Nephron (organoid): ENCODE results near the gene ACAA1.

Experiments
- H3K27ac Mint-ChIP-seq, 3 experiments: 2 replicates each; pipeline ENCODE4 v1.8.0; 2020; ENCODE audit warnings: mixed read lengths in 3 of 3, mild to moderate bottlenecking in 2 of 3, moderate library complexity in 1 of 3
- H3K27me3 Mint-ChIP-seq: 2 replicates; pipeline ENCODE4 v1.8.0; 2021; ENCODE audit warnings: low read depth, mild to moderate bottlenecking, moderate library complexity, mixed read lengths
- H3K36me3 Mint-ChIP-seq: 2 replicates; pipeline ENCODE4 v1.8.0; 2020; ENCODE audit warnings: low read depth, mixed read lengths
- H3K4me1 Mint-ChIP-seq: 2 replicates; pipeline ENCODE4 v1.8.0; 2020; ENCODE audit warnings: mixed read lengths
- H3K4me3 Mint-ChIP-seq, 3 experiments: 2 replicates each; pipeline ENCODE4 v1.8.0; 2020; ENCODE audit warnings: mild to moderate bottlenecking in 3 of 3, mixed read lengths in 3 of 3, moderate library complexity in 2 of 3
- H3K9me3 Mint-ChIP-seq: 2 replicates; pipeline ENCODE4 v1.8.0; 2020; ENCODE audit warnings: mixed read lengths
- CTCF ChIP-seq, 3 experiments: fragments of 200-600 bp; sonication (generic); IDR thresholded peaks; one replicate each; pipeline ENCODE4 v1.5.0; 2021; ENCODE audit warnings: antibody characterized with exemption in 3 of 3; ENCODE audit not compliant: unreplicated experiment in 3 of 3

Gene ACAA1

DNA sequence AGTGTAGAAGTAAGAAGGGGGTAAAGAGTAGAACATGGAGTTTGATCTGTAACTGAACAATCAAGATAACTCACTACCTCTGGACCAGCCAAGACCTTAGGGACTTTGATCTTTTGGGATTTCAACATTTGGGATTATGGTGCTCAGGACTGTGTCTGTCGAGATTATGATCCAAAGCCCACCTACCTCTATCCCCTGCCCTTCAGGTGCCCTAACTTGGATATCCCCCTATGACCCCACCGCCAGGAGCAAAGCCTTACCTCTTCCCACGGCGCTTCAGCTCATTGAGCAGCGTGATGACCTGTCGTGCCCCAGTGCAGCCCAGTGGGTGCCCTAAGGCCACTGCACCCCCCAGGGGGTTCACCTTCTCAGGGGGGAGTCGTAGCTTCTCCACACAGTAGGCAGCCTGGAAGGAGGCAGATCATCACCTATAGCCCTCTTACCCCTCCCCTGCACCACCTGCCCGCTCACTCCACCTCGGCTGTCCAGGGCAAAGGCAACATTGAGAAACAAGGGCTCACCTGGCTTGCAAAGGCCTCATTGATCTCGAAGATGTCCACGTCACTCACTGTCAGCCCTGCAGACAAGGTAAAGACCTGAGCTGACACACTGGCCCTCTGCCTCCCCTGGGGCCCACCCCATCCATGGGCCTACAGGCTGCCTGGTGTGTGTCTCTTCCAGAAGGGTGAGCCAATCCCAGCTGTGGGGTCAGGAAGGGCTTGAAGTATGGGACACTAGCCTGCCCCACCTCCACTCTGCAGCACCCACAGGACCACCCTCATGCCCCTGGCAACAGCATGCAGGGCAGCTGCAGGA lies 11.4 kb downstream of the ACAA1 start:
- Mint-ChIP-seq H3K4me3 (no peak overlapping the region), H3K9me3 (no peaks in the 10 kb centered on the region), H3K27me3 (no peaks in the 10 kb centered on the region), H3K4me1 (no peaks in the 10 kb centered on the region), H3K36me3 (peaks cover 70% of the 10 kb centered on the region), H3K27ac (no peak overlapping the region)
- no peak for TF ChIP-seq CTCF (IDR thresholded peaks at IDR 0.05; ENCODE audit: unreplicated experiment in 3 of 3)

DNA sequence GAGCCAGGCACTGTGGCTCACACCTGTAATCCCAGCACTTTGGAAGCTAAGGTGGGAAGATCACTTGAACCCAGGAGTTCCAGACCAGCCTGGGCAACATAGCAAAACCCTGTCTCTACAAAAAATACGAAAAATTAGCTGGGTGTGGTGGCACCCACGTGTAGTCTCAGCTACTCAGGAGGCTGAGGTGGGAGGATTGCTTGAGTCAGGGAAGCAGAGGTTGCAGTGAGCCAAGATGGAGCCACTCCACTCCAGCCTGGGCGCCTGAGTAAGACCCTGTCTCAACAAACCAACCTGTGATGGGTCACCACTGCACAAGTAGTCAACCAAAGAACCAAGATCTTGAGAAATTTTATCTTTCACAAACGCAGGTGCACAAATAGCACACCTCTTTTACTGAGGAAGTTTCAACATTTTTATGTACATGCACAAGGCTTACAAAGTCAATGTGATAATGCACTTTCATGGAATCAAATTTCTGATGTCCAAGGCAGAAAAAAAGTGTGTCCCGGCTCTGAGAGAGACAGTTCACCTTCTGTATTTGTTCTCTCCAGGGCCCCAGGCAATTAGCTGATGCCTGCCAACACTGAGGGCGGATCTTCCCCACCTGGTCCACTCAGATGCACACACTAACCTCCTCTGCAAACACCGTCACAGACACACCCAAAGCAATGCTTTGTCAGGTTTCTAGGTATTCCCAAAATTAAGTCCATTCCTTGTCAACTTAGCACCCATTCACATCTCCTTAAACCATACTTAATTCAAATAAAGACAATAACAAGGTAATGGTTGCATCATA lies 12.4 kb downstream of the ACAA1 start:
- Mint-ChIP-seq H3K27me3 (no peaks in the 10 kb centered on the region), H3K9me3 (no peaks in the 10 kb centered on the region), H3K36me3 (peaks cover 63% of the 10 kb centered on the region), H3K4me1 (no peaks in the 10 kb centered on the region), H3K4me3 (no peak overlapping the region), H3K27ac (no peak overlapping the region)
- TF ChIP-seq CTCF (IDR thresholded peaks at IDR 0.05; ENCODE audit: unreplicated experiment in 3 of 3): no peak

- no peaks in the 10 kb centered on the region for H3K4me1 Mint-ChIP-seq
- H3K36me3 Mint-ChIP-seq: peaks cover 55% of the 10 kb centered on the region
- H3K9me3 Mint-ChIP-seq: no peaks in the 10 kb centered on the region
- H3K27me3 Mint-ChIP-seq: no peaks in the 10 kb centered on the region
- H3K4me3 Mint-ChIP-seq: no peak overlapping the region
- no peak overlapping the region for H3K27ac Mint-ChIP-seq
- TF ChIP-seq CTCF (IDR thresholded peaks at IDR 0.05; ENCODE audit: unreplicated experiment in 3 of 3): no peak
Measured at GRCh38 chr3:38122712-38123290, 14.1 kb downstream of the ACAA1 start.

- Mint-ChIP-seq H3K9me3 (no peaks in the 10 kb centered on the region), H3K27me3 (no peaks in the 10 kb centered on the region), H3K36me3 (peaks cover 46% of the 10 kb centered on the region), H3K4me3 (no peak overlapping the region), H3K27ac (no peak overlapping the region), H3K4me1 (no peaks in the 10 kb centered on the region)
- no peak for TF ChIP-seq CTCF (IDR thresholded peaks at IDR 0.05; ENCODE audit: unreplicated experiment in 3 of 3)
Measured at GRCh38 chr3:38121832-38122461, 15.0 kb downstream of the ACAA1 start.

DNA sequence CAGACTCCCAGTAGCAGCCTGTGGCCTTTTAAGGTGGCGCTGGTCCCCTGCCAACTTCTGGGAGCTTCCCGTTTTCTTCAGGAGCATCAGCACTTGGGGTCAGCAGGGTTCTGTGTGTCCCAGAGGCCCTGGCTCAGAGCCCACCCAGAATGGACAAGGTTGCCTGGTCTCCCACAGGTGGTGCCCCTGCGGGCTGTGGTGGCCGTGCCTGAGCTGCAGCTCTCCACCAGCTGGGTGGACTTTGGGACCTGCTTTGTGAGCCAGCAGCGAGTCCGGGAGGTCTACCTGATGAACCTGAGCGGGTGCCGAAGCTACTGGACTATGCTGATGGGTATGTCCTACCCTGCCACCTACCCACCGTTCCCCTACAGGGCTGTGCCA lies 15.5 kb downstream of the ACAA1 start:
- H3K4me1 Mint-ChIP-seq: no peaks in the 10 kb centered on the region
- TF ChIP-seq CTCF (IDR thresholded peaks at IDR 0.05; ENCODE audit: unreplicated experiment in 3 of 3): no peak
- H3K4me3 Mint-ChIP-seq: no peak overlapping the region
- peaks cover 41% of the 10 kb centered on the region for H3K36me3 Mint-ChIP-seq
- H3K27ac Mint-ChIP-seq: no peak overlapping the region
- H3K9me3 Mint-ChIP-seq: no peaks in the 10 kb centered on the region
- no peaks in the 10 kb centered on the region for H3K27me3 Mint-ChIP-seq
